ENCODE data around the gene GPR155. TPM values are rescaled to one million over a fixed set of nuclear protein-coding genes. Genes with fewer than 3 reads are reported as not detected.

Gene GPR155
- total RNA-seq, 1 donor from 2014 or later = 11.0 TPM

DNA sequence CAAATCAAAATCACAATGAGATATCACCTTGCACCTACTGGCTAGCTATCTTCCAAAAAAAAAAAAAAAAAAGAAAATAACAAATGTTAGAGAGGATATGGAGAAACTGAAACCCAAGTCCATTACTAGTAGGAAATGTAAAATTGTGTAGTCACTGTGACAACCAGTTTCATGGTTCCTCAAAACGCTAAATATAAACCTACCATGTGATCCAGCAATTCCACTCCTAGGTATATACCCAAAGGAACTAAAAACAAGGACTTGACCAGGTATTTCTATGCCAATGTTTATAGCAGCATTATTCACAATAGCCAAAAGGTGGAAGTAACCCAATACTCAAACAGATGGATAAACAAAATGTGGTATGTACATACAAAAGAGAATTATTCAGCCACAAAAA lies 103.0 kb downstream of the GPR155 start:
- TF ChIP-seq, protein P1, sequence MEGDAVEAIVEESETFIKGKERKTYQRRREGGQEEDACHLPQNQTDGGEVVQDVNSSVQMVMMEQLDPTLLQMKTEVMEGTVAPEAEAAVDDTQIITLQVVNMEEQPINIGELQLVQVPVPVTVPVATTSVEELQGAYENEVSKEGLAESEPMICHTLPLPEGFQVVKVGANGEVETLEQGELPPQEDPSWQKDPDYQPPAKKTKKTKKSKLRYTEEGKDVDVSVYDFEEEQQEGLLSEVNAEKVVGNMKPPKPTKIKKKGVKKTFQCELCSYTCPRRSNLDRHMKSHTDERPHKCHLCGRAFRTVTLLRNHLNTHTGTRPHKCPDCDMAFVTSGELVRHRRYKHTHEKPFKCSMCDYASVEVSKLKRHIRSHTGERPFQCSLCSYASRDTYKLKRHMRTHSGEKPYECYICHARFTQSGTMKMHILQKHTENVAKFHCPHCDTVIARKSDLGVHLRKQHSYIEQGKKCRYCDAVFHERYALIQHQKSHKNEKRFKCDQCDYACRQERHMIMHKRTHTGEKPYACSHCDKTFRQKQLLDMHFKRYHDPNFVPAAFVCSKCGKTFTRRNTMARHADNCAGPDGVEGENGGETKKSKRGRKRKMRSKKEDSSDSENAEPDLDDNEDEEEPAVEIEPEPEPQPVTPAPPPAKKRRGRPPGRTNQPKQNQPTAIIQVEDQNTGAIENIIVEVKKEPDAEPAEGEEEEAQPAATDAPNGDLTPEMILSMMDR (IDR thresholded peaks at IDR 0.05; ENCODE audit: insufficient read depth, low read depth, low read length) = no peak
- TF ChIP-seq EZH2 (IDR thresholded peaks at IDR 0.05; ENCODE audit: insufficient read depth, low read length) = no peak
- peaks cover 9% of the 10 kb centered on the region for H3K36me3 ChIP-seq (ENCODE audit: insufficient read depth, low read length)
- Mint-ChIP-seq H3K27ac (ENCODE audit: unreplicated experiment) (no peak overlapping the region), H3K36me3 (ENCODE audit: low read depth, unreplicated experiment) (no peaks in the 10 kb centered on the region), H3K4me3 (ENCODE audit: unreplicated experiment) (no peak overlapping the region), H3K4me1 (ENCODE audit: low read depth, unreplicated experiment) (no peaks in the 10 kb centered on the region), H3K27me3 (ENCODE audit: low read depth, unreplicated experiment) (no peaks in the 10 kb centered on the region), H3K9me3 (ENCODE audit: unreplicated experiment) (no peaks in the 10 kb centered on the region)
- no peak overlapping the region for H3K9ac ChIP-seq (ENCODE audit: low read length)
- H2AFZ ChIP-seq (ENCODE audit: low read depth, low read length) = no peak overlapping the region
- peaks cover 9% of the 10 kb centered on the region for H4K20me1 ChIP-seq (ENCODE audit: insufficient read depth, low read length)
- no peak overlapping the region for H3K4me2 ChIP-seq (ENCODE audit: low read length)
- H3K79me2 ChIP-seq (ENCODE audit: insufficient read depth, low read length) = peaks cover 13% of the 10 kb centered on the region
- H3K27ac ChIP-seq (ENCODE audit: low read depth, low read length) = no peak overlapping the region
- FAIRE-seq = no peak
- no peak for DNase-seq (ENCODE audit: low read depth)
- no peaks in the 10 kb centered on the region for H3K27me3 ChIP-seq (ENCODE audit: insufficient read depth, low read length)
- no peaks in the 10 kb centered on the region for H3K4me1 ChIP-seq (ENCODE audit: insufficient read depth, low read length)
- H3K9me3 ChIP-seq (ENCODE audit: insufficient read depth, low read depth, low read length) = no peaks in the 10 kb centered on the region
- H3K4me3 ChIP-seq (ENCODE audit: insufficient read depth, low read depth, low read length) = no peak overlapping the region

Other genes with a start within 250 kb of the GPR155 start
- 94.6 and 104 TPM in 2 replicates for gene OLA1, start 238.5 kb downstream of the GPR155 start, total RNA-seq
- gene SP9, start 152.1 kb downstream of the GPR155 start, total RNA-seq = not detected in 2 replicates
- 18.5 and 20.1 TPM in 2 replicates for gene SCRN3, start 91.3 kb downstream of the GPR155 start, total RNA-seq
- gene WIPF1, start 110.8 kb upstream of the GPR155 start, total RNA-seq = 19.3 and 25.1 TPM in 2 replicates

All from astrocyte (in vitro differentiated cells and primary cell).